ENCODE measurements around the gene SLC25A5. TPM values are rescaled to one million over a fixed set of nuclear protein-coding genes. Genes with fewer than 3 reads are reported as not detected.

The SLC25A5 gene
- total RNA-seq (2021) (714 and 807 TPM in 2 replicates), Bru-seq, nascent RNA (percentile 98 among the genes with signal in this experiment), BruChase-seq, experiment 1, labeled RNA remaining after a 2-hour chase (percentile 99 among the genes with signal in this experiment), BruChase-seq, experiment 2, labeled RNA remaining after a 6-hour chase (percentile 100 among the genes with signal in this experiment)
- long read RNA-seq, transcript SLC25A5-201 (4 exons, 1,274 nt): major isoform, 1,078 of 2,224 reads
- long read RNA-seq, partial matches to known transcripts: 8 of 2,224 reads
- long read RNA-seq, other reads (novel, unspliced or antisense): 1,136 of 2,224 reads

- H3K4me3 ChIP-seq: peak within 1 kb of the TSS; percentile 92
- peaks cover 19% of the 10 kb centered on the region for H3K79me2 ChIP-seq (ENCODE audit: low read depth)
- H3K9me3 ChIP-seq (ENCODE audit: insufficient read depth, low read depth): no peaks in the 10 kb centered on the region
- ChIA-PET CTCF (interaction anchor here (0.6 to 1.9 kb wide), 3 partner anchors 22 to 44 kb away, joined by 3 to 13 read pairs (median 3); no protein-coding TSS in a partner anchor), POLR2A (ENCODE audit: unreplicated experiment) (interaction anchor here (0.5 to 0.7 kb wide), 4 partner anchors 31 to 567 kb away, joined by 4 to 8 read pairs (median 4); no protein-coding TSS in a partner anchor)
- H3K4me1 ChIP-seq (replicated peaks; ENCODE audit: insufficient read depth): peaks cover 5% of the 10 kb centered on the region
- BruUV-seq (replicated peaks): no TSS peak
- H4K20me1 ChIP-seq (ENCODE audit: insufficient read depth): peaks cover 18% of the 10 kb centered on the region
- no peaks in the 10 kb centered on the region for H3K9me2 ChIP-seq (ENCODE audit: insufficient read depth)
- peaks cover 23% of the 10 kb centered on the region for H3K36me3 ChIP-seq (ENCODE audit: low read depth)
- intact Hi-C loops (cut with micrococcal nuclease; ENCODE audit: unreplicated experiment): loop anchor here (1.0 to 5.0 kb wide), 4 partner anchors 44 to 232 kb away; partner anchors contain the start of genes PGRMC1 and SLC25A43
- TF ChIP-seq EZH2 (IDR thresholded peaks at IDR 0.05; ENCODE audit: low read depth): no peak
- TF ChIP-seq, protein P1, sequence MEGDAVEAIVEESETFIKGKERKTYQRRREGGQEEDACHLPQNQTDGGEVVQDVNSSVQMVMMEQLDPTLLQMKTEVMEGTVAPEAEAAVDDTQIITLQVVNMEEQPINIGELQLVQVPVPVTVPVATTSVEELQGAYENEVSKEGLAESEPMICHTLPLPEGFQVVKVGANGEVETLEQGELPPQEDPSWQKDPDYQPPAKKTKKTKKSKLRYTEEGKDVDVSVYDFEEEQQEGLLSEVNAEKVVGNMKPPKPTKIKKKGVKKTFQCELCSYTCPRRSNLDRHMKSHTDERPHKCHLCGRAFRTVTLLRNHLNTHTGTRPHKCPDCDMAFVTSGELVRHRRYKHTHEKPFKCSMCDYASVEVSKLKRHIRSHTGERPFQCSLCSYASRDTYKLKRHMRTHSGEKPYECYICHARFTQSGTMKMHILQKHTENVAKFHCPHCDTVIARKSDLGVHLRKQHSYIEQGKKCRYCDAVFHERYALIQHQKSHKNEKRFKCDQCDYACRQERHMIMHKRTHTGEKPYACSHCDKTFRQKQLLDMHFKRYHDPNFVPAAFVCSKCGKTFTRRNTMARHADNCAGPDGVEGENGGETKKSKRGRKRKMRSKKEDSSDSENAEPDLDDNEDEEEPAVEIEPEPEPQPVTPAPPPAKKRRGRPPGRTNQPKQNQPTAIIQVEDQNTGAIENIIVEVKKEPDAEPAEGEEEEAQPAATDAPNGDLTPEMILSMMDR (conservative IDR thresholded peaks at IDR 0.05): no peak
- H3K4me2 ChIP-seq: peak within 1 kb of the TSS; percentile 99
- peak within 1 kb of the TSS; percentile 78 for H3K27ac ChIP-seq
- peak; percentile 80 to 91 for DNase-seq
- peak within 1 kb of the TSS; percentile 79 for H2AFZ ChIP-seq
- H3K27me3 ChIP-seq (ENCODE audit: insufficient read depth, low read depth): no peaks in the 10 kb centered on the region
- peaks cover 40% of the 10 kb centered on the region for H3F3A ChIP-seq (ENCODE audit: insufficient read depth, low read depth)
These were observed at the start of gene SLC25A5 for GRCh38 chrX:119467842-119468550. SLC25A5 (plus strand) TSS chrX:119468444; CDS start chrX:119468516, 72 bp downstream.

DNA sequence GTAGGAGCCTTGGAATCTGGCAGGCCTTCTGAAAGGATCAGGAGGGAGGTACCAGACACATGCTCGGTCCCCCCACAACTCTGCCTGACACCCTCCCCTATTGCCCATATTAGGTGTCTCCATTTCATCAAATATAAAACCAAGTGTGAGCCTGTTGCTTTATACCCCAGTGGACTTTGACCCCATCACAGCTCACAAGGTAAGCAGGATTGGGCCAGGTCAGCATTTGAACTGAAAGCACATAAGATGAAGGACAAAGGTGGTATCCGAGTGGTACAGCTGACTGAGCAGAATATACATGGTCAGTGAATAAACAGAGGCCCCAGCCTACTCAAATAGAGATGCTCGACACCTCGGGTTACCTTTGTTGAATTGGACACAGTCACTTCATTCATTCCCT lies 49.1 kb upstream of the SLC25A5 start:
- BruUV-seq (replicated peaks): no TSS peak
- H3K4me1 ChIP-seq (replicated peaks; ENCODE audit: insufficient read depth): no peaks in the 10 kb centered on the region
- intact Hi-C loops (cut with micrococcal nuclease; ENCODE audit: unreplicated experiment): no loop called here
- no peaks in the 10 kb centered on the region for H4K20me1 ChIP-seq (ENCODE audit: insufficient read depth)
- H3K27me3 ChIP-seq (ENCODE audit: insufficient read depth, low read depth): no peaks in the 10 kb centered on the region
- no peaks in the 10 kb centered on the region for H3K79me2 ChIP-seq (ENCODE audit: low read depth)
- no peak for DNase-seq
- no peak overlapping the region for H2AFZ ChIP-seq
- H3K36me3 ChIP-seq (ENCODE audit: low read depth): peaks cover 7% of the 10 kb centered on the region; the same call in 1 of the 2 replicates
- no peaks in the 10 kb centered on the region for H3K9me3 ChIP-seq (ENCODE audit: insufficient read depth, low read depth)
- H3K27ac ChIP-seq: no peak overlapping the region
- no peak overlapping the region for H3K4me2 ChIP-seq
- no peaks in the 10 kb centered on the region; the same call in 1 of the 2 replicates for H3F3A ChIP-seq (ENCODE audit: insufficient read depth, low read depth)
- H3K4me3 ChIP-seq: no peak overlapping the region
- CTCF ChIA-PET: interaction anchor here (0.6 kb wide), 2 partner anchors 10 to 276 kb away, joined by 3 to 6 read pairs; no protein-coding TSS in a partner anchor
- POLR2A ChIA-PET (ENCODE audit: unreplicated experiment): no interaction called here
- no peak for TF ChIP-seq EZH2 (IDR thresholded peaks at IDR 0.05; ENCODE audit: low read depth)
- TF ChIP-seq, protein P1 (conservative IDR thresholded peaks at IDR 0.05): no peak
- H3K9me2 ChIP-seq (ENCODE audit: insufficient read depth): no peaks in the 10 kb centered on the region

GRCh38 chrX:119419898-119420297 lies 48.3 kb upstream of the SLC25A5 start:
- no peak for DNase-seq
- BruUV-seq (replicated peaks): no TSS peak
- no peaks in the 10 kb centered on the region for H3K79me2 ChIP-seq (ENCODE audit: low read depth)
- H3K4me1 ChIP-seq (replicated peaks; ENCODE audit: insufficient read depth): no peaks in the 10 kb centered on the region
- H3K4me2 ChIP-seq: no peak overlapping the region
- no peaks in the 10 kb centered on the region; the same call in 1 of the 2 replicates for H3F3A ChIP-seq (ENCODE audit: insufficient read depth, low read depth)
- no peaks in the 10 kb centered on the region for H4K20me1 ChIP-seq (ENCODE audit: insufficient read depth)
- no peaks in the 10 kb centered on the region for H3K9me2 ChIP-seq (ENCODE audit: insufficient read depth)
- H3K27ac ChIP-seq: no peak overlapping the region
- no peak overlapping the region for H2AFZ ChIP-seq
- H3K9me3 ChIP-seq (ENCODE audit: insufficient read depth, low read depth): no peaks in the 10 kb centered on the region
- H3K36me3 ChIP-seq (ENCODE audit: low read depth): 0 out of 2 replicates have a peak, but pooled peaks cover 6% of the 10 kb centered on the region
- no peak overlapping the region for H3K4me3 ChIP-seq
- ChIA-PET POLR2A (ENCODE audit: unreplicated experiment) (no interaction called here), CTCF (interaction anchor here (0.6 kb wide), 2 partner anchors 9 to 277 kb away, joined by 3 to 6 read pairs; no protein-coding TSS in a partner anchor)
- intact Hi-C loops (cut with micrococcal nuclease; ENCODE audit: unreplicated experiment): no loop called here
- H3K27me3 ChIP-seq (ENCODE audit: insufficient read depth, low read depth): no peaks in the 10 kb centered on the region
- TF ChIP-seq EZH2 (IDR thresholded peaks at IDR 0.05; ENCODE audit: low read depth): no peak
- TF ChIP-seq, protein P1 (conservative IDR thresholded peaks at IDR 0.05): no peak

All from PC-9 (cell line).